GM19324 (cell line): Measurements from ENCODE around the gene DAPK1.

Experiments used
- ATAC-seq: cut with Tn5 transposase; IDR thresholded peaks from one replicate; pipeline ENCODE4 v1.9.1; 2021; ENCODE audit warnings: mild to moderate bottlenecking, moderate library complexity; ENCODE audit not compliant: unreplicated experiment, low FRiP score

DAPK1 gene

DNA sequence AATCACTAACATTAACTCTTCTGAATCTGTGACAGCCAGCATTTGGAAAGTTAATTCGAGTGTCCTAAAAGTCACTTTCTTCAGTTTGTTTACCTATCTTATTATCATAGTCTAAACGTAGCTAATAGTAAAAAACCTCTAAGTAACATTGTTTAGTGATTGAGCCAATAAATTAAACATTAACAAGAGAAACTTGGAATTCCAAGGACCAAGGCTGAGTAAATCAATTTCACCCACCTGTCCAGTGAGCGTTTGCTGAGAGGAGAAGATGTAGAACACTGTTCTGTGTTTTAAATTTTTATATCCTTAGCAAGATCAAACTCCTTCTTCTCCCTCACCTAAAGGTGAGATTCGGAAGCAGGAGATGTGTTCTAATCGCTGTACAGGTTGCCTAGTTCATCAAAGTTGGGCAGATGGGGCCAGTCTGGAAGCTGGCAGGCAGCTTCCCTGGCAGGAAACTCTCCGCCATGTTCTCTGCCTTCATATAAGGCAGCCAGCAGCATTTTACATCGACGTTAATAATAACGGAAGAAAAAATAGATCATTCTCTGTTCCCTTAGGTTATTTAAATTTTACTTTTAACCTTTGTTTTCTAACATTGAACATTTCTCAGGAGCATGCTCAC, 89.2 kb downstream of the DAPK1 start:
- no peak for ATAC-seq

DNA sequence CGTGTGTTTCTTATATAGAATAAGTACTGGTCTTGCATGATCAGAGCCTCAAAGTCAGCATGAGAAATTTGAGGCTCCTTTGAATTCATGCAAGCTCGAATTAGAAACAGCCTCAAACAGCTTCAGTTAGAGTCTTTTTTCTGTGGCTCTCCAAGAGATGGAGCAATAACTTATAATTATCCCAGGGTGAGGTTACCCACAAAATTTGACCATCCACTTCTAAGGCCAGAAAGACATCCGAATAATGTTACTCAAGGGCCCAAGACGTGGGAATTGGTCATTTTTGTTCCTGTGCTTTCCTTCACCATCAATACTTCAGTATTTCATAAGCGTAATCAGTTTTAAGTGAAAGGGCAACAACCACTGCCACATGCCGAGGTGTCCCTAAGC, 89.7 kb downstream of the DAPK1 start:
- ATAC-seq, result no peak

DNA sequence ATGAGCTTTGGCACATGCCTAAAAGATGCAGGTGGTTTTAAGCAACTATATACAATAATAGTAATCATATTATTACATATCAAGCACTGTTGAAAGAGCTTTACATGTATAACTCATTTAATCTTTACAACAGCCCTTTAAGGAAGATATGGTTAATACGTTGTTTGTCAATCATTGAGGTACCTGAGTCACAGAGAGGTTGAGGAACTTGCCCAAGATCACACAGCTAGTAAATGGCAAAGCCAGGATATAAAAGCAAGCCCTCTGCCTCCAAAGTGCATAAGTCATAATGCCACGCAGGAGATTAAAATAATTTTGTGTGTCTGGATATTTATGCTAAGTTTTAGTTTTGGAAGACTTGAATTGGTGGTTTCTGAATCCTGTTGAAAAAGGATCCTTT, 90.2 kb downstream of the DAPK1 start:
- ATAC-seq, result no peak

DNA sequence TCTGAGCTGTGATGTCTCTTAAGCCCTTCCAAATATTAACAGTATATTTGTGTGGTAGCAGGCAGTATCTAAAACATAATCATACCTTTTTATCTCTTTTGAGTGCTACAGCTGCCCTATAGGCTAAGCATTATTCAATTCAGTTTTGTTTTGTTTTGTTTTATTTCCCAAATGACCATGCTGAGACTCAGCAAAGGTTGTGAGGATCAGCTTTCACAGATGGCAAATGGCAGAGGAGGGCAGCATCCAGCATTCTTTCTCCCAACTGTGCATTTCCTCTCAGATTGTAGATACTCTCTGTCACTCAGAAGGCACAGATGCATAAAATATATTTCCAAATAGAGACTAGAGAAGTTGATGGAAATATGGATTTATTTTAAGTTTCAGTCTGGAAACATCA, 90.7 kb downstream of the DAPK1 start:
- no peak for ATAC-seq

DNA sequence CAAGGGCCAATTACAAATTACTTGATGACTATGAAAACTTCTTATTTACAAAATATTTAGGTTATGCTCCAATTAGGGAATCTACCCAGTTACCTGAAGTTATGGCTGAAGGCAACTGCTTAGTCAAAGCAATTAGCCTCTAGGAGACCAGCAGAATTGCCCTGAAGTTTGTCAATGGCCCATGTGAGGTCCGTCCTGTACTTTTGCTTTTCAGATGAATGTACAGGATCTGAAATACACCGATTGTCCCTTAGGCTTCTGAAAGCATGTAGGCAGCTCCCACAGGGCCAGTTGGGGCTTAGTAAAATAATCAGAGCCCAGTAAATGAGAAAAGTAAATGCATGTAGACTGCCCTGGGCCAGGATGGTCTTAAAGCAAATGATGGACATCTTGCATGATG, 93.3 kb downstream of the DAPK1 start:
- no peak for ATAC-seq

DNA sequence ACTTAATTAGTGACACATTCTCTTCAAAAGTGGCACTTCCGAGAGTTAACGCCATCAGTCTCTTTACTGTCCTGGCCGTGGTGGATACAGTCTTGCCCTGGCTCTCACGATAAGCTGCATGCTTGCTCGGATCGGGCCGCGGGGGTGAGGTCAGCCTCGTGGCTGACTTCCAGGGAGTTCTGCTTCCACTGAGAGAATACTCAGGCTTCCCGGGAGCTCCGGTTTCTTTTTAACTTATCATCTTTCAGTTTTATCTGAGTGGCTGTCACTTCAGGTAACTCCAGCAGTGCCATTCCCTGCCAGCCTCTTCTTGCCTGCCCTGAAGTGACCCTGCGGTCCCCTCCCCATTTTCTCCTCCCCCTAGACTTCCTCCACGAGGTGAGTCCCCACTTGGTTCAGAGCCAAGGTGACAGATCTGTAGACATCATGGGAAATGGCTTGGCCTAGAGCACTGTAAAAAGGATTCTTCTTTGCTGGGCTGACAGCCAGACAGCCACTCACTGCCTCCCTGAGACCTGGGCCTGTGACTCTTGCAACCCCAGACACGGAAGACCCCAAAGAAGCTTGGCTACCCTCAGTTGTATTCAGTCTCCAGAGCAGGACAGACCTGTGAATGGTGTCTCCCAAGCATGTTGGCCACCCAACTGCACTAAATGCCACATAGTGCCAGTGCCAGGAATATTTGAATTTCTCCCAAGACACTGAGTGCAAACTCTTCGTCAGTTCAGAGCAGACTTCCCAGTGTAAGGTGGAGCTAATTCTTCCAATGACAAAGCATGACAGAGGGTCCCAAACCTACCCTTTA, 95.1 kb downstream of the DAPK1 start:
- ATAC-seq, result no peak

DNA sequence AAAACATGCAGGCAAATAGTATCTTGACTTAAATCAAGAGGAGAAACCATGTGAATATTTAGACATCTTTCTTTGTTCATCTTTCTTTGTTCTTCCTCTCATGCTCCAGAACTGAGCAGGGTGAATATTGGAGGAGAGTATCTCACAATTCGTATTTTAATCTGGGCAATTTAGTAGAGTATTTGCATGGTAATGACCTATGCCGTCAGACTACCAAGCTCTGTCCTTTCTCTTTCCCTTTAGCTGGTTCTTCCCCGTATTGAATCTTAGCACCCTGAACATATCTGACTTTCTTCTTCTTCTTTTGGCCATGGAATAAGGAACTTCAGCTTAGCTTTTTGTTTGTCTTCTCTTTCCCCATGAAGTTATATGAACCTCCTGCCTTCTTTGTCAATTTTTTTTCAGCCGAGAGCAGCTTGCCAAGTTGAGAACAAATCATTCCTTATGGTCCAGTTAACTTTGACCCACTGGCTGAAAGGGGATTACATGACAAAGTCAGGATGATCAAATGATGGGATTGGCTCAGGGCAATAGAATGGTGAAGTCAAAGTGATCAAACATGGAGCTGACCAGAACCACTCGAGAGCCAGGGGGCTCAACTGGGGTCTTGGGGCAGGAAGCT, 95.8 kb downstream of the DAPK1 start:
- ATAC-seq, result no peak

DNA sequence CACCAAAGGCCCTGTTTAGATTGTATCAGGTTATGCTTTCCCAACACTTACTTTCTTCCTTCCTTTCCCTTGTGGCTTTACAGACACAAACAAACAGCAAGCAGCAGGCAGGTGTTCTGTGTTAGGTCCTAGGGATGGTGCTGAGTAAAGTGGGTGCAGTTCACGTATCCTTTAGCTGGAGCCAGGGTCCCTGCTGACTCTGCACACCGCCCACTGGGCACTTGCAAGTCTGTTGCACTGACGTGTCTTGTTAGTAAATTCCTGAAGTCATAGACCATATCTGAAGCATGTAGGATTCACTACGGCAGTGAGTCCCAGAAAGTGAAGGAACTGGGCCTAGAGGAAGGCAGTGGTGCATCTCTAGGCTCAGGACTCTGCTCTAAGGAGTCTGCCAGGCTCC, 96.5 kb downstream of the DAPK1 start:
- ATAC-seq, result no peak

DNA sequence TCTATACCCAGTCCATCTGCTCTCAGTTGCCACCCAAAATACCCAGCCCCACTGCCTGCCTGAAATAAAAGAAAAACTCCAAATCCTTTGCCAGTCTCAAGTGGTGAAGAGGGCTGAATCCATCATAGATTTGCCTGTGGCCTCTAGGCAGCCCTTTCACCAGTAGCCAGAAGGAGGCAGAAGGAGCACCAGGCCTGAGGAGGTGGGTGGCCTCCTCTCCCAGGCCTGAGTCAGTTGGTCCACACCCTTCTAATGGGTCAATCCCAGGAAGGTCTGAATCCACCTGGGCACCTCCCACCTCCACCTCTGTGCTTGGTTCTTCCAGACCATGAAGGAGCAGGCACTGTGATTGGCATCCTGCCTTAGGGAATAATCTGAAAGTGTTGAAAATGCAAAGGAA, 97.0 kb downstream of the DAPK1 start:
- ATAC-seq, result no peak

DNA sequence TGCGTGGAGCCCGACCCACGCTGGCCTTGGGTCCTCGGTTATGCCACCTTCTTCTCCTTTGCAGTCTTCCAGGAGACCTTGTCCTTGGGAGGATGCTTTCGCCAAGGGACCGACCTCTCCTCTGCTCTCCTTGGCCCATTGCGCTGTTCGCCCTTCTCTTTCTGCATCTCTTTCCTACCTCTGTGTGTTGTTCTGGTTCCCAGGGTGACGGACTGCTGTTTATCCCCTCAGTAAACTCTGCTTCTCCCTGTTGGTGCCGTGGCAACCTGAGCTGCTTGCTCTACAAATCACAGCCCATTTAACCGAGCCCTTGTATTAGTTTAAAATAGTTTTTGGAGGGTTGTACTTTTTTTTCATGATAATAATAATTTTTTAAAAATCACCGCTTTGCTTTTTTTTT, 97.9 kb downstream of the DAPK1 start:
- no peak for ATAC-seq

DNA sequence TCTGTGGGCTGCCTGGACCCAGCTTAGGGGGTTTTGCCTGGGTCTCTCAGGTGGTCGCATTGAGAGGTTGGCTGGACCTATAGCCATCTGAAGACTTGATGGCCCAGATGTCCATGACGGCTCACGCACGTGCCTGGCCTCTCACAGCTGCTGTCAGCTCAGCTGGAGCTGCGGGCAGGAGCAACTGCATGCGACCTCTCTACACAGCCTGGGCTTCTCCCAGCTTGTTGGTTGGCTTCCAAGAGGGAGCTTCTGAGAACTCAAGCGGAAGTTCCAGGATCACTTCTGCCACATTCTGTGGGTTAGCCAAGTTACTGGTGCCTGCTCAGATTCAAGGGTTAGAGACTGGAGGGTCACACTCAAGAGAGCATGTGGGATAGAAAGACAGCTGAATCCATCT, 99.2 kb downstream of the DAPK1 start:
- no peak for ATAC-seq

DNA sequence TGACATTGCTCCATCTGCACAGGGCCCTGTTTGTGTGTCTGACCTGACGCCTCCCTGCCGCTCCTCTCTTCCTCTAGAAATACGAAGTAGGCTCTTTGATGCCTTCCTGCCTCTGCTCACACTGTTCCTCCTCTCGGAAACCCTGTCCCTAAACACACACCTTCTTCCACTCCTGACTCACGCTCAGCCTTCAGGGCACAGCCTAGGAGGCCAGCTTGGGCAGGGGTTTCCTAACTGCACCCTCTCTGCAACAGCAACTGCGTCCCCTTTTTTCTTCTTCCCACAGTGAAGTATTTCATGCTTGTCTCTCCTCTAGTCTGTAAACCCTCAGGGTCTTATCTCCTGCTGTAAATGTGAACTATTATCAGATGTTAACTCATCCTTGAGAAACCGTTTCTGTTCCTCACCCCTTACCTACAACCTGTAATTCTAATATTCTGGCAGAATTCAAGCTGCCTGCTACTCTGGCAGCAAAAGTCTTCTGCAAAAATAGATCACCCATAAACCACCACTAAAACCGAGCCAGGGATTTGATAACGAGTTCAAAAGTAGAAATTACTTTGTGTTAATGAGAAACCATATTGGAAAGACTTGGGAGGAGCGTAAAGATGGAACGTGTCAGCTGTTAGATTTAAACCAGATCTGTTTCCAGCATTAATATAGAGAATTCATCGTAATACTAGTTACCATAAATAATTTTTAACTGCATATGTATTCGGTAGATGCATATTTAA, 100.2 kb downstream of the DAPK1 start:
- no peak for ATAC-seq

DNA sequence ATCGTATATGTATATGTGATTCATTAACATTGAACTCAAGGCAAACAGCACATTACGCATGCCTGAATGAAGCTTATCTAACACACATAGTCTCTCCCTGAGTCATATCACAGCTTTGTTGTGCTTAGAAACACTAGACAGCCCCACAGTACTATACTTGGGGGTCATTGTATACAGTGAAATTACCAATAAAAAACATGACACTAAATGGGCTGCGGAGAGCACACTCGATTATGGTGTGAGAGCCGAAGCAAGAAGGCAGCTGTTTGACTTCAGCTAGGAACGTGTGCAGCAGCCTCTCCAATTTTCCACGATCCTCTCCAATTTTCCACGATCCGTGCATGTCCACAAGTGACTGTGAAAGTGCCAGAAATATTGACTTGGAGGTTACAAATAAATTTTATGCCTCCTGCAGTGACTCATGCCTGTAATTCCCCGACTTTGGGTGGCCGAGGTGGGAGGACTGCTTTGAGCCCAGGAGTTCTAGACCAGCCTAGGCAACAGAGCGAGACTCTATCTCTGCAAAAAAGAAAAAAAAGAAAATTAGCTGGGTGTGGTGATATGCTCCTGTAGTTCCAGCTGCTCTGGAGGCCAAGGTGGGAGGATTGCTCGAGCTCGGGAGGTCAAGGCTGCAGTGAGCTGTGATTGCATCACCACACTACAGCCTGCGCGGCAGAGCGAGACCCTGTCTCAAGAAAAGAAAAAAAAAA, 102.4 kb downstream of the DAPK1 start:
- no peak for ATAC-seq

DNA sequence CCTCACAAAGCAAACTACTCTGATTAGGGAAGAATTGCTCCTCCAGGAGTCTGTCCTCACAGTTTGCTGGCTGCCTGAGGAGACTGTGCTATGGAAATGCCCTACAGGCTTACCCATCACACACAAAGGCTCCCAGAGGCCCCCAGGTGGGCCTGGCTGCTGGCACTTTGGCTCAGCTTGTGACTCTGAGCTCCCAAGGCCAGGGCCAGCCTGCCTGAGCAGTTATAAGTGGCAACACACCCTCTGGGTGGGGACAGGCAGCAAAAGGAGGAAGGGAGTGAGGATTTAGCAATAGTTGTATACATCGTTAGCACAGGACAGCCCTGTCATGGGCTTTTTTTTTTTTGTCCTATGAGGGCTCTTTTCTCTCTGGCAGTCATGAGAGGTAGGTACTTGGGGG, 103.5 kb downstream of the DAPK1 start:
- ATAC-seq, result no peak

DNA sequence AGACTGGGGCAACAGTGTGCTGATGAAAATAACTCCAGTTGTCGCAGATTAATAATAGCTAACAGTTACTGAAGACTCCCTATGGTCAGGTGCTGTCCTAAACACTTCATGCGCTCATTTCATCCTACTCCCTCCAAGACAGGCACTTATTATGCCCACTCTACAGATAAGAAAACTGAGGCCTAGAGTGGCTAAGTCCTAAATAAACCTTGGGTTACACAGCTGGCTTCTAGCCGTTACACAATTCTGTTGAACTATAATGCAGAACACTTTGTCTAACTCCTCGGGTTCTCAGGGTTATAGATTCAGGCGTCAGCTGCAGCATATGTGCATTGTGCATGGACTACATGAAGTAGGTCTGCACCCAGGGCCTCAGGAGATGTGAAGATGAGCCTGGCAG, 103.9 kb downstream of the DAPK1 start:
- ATAC-seq, result no peak

DNA sequence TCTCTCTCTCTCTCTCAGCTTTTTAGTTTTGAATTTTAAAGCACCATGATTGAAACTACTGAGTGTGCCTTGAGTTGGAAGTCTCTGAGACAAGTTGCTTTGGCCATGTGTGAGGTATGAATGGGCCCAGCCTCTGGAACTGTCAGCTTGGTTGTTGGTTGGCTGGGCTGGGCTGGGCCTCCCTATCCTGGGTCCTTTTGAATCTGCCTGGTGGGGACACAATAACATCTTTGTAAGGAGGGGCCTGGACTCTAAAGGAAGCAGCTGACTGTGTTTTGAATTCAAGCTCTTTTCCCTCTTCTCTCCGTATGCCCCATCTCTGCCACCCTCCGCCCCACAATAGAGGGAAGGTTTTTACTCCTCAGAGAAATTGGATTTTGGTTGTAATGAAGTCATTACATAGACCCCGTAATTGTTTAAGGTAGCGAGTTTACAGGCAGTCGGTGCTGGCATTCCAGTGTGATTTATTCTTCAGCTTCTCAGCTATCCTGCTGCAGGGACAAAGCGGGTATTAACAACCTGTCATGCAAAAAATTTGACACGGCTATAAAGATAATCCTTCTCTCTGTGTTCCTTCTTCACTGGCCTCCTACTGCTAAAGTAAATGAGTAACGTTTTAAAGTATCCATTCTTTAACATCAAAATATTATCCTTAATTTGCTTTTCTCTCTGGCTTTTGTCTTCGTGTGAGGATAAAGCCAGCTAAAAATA, 105.4 kb downstream of the DAPK1 start:
- no peak for ATAC-seq

DNA sequence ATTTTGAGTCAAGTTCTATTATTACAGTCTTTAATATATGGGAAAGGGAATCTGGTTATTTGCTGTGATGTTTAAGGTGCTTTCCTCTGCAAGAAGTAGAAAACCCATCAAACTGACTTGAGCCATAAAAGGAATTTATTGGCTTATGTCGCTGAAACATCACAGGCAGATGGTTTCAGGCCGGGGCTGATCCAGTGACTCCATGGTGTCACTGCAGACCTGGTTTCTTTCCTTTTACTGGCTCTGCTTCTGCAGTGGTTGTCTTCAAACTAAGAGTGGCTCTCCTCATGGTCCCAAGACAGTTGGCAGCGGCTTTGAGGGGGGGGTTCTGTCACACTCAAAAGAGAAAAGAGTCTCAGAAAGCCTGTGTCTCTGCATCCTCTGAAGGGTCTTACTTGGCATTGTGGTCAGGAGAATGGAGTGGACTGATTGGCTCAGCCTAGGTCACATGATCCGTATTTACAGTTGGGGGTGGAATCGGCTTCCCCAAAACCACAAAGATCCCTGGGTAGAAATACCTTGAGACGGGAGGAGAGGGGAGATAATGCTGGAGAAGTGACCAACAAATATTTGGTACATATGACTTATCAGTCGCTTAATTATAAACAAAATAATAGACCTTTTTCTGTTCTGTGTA, 106.3 kb downstream of the DAPK1 start:
- ATAC-seq, result no peak

DNA sequence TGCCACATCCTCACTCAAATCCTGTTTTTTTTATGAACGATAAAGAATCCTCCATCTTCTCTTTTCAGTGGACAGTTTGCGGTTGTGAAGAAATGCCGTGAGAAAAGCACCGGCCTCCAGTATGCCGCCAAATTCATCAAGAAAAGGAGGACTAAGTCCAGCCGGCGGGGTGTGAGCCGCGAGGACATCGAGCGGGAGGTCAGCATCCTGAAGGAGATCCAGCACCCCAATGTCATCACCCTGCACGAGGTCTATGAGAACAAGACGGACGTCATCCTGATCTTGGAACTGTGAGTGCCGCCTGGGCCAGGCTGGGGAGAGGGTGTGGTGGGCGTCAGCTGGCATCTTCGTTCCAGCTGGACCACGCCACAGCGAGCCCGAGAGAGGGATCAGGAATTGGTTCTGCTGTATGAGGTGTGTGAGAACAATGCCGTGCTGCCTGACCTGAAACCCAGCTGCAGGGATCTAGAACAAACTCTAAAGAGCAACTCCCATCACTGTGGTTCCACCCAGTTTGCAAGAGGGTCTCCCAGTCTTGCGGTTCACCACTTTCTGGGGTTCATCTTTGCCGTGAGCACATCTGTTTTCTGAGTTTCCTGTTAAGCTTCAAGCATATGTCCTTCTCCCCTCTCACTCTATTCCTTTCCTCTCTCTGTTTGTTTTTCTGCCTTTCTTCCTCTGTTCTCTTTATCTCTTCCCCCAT, 107.4 kb downstream of the DAPK1 start:
- no peak for ATAC-seq

DNA sequence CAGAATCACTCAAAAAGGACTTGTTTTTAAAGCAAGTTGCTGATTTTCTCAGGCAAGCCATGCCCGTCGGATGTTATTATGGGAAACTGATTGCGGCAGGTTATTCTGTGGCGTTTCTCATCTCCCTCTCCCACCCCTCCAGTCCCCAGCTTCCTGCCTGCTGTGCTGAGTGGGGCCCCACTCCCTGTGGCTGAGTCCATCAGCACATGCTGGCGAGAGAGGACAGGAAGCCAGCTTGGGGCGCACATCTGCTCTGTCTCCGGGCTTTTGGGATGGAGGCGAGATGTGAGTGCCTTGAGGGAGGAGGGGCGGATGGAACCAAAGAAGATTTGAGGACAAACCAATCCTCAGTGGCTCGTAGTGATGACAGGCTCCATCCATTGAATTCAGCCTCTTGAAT, 108.0 kb downstream of the DAPK1 start:
- ATAC-seq, result no peak
